Sigmoid colon (tissue), 7 donors: Measurements from ENCODE around the gene GDF9. TPM values are rescaled to one million over a fixed set of nuclear protein-coding genes. Genes with fewer than 3 reads are reported as not detected.

ENCODE experiments used
- DNase-seq: peaks from one replicate; pipeline ENCODE4 v3.0.0-alpha.2; 2019
- H3K27ac ChIP-seq, 4 donors: fragments of 200-600 bp; sonication (generic); one replicate each; pipeline ENCODE4 v1.5.1; 2016 to 2019; ENCODE audit warnings: mild to moderate bottlenecking in 1 of 4
- H3K27me3 ChIP-seq, 3 donors: fragments of 200-600 bp; sonication (generic); one replicate each; pipeline ENCODE4 v1.5.1; 2019; ENCODE audit warnings: mild to moderate bottlenecking in 1 of 3
- H3K36me3 ChIP-seq, 4 donors: fragments of 200-600 bp; sonication (generic); one replicate each; pipeline ENCODE4 v1.5.1; 2016 to 2019
- H3K4me1 ChIP-seq, 4 donors: fragments of 200-600 bp; sonication (generic); one replicate each; pipeline ENCODE4 v1.5.1; 2017 to 2019
- H3K4me3 ChIP-seq, 4 donors: fragments of 200-600 bp; sonication (generic); one replicate each; pipeline ENCODE4 v1.5.1; 2017 to 2019; ENCODE audit warnings: mild to moderate bottlenecking in 2 of 4, moderate library complexity in 1 of 4
- H3K9me3 ChIP-seq, 4 donors: fragments of 200-600 bp in 3 of 4; sonication (generic) in 3 of 4; one replicate each; pipeline versions ENCODE4 v1.5.1 to v1.6.1; 2013 to 2019
- EP300 ChIP-seq, 4 donors: sonication (generic); formaldehyde crosslinking; IDR thresholded peaks; one replicate each; pipeline ENCODE4 v1.6.1; 2017; ENCODE audit warnings: antibody characterized with exemption in 4 of 4
- POLR2A ChIP-seq, 2 donors: fragments of 450-650 bp; IDR thresholded peaks; one replicate each; pipeline ENCODE4 v1.6.1; 2016; ENCODE audit warnings: antibody characterized with exemption in 2 of 2, mild to moderate bottlenecking in 2 of 2, moderate library complexity in 2 of 2
- POLR2AphosphoS5 ChIP-seq, 4 donors: sonication (generic); formaldehyde crosslinking; IDR thresholded peaks; one replicate each; pipeline ENCODE4 v1.6.1; 2017; ENCODE audit warnings: antibody characterized with exemption in 4 of 4
- WGBS, 2 donors: extraction: QIAGEN DNeasy Blood & Tissue Kit; methylation state at CpG; one replicate each; pipeline ENCODE4 v1.1.7; 2013; 5-methylcytosine and 5-hydroxymethylcytosine counted together
- intact Hi-C: fragments of 100-400 bp; cut with DNase I; formaldehyde crosslinking; loops from one replicate; pipeline ENCODE4 v1.15.1; 2023
- polyA plus RNA-seq, 3 donors: library from polyadenylated mRNA; stranded (reverse); fragments of 200-250 nt; gene quantifications; one replicate each; pipeline ENCODE4 v1.2.3, GENCODE V29; 2013
- total RNA-seq, 4 donors: library from RNA; depleted of rRNA; stranded (reverse); fragments of >200 nt; gene quantifications; one replicate each; pipeline ENCODE4 v1.1.0, GENCODE V29; 2016
- TF ChIP-seq, protein P1 (sequence below), 4 experiments: fragments of 450-650 bp in 3 of 4; fragments of 200-600 bp in 1 of 4; IDR thresholded peaks; one replicate each; pipeline ENCODE4 v1.5.1; 2016 to 2019; ENCODE audit warnings: antibody characterized with exemption in 4 of 4, mild to moderate bottlenecking in 3 of 4, moderate library complexity in 2 of 4
- donor health status: healthy with polysubstance abuse.
- donor health status: Bipolar disorder and iron deficiency.
- donor health status: healthy.

GDF9 gene, protein sequence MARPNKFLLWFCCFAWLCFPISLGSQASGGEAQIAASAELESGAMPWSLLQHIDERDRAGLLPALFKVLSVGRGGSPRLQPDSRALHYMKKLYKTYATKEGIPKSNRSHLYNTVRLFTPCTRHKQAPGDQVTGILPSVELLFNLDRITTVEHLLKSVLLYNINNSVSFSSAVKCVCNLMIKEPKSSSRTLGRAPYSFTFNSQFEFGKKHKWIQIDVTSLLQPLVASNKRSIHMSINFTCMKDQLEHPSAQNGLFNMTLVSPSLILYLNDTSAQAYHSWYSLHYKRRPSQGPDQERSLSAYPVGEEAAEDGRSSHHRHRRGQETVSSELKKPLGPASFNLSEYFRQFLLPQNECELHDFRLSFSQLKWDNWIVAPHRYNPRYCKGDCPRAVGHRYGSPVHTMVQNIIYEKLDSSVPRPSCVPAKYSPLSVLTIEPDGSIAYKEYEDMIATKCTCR
- total RNA-seq, result 1 to 10 TPM in 1 of 4 donors, under 1 TPM in 2, not detected in 1; 0.33 to 1.8 (median 0.55) TPM
- polyA plus RNA-seq, result under 1 TPM in 1 of 3 donors, not detected in 2; 0.22 TPM

DNA sequence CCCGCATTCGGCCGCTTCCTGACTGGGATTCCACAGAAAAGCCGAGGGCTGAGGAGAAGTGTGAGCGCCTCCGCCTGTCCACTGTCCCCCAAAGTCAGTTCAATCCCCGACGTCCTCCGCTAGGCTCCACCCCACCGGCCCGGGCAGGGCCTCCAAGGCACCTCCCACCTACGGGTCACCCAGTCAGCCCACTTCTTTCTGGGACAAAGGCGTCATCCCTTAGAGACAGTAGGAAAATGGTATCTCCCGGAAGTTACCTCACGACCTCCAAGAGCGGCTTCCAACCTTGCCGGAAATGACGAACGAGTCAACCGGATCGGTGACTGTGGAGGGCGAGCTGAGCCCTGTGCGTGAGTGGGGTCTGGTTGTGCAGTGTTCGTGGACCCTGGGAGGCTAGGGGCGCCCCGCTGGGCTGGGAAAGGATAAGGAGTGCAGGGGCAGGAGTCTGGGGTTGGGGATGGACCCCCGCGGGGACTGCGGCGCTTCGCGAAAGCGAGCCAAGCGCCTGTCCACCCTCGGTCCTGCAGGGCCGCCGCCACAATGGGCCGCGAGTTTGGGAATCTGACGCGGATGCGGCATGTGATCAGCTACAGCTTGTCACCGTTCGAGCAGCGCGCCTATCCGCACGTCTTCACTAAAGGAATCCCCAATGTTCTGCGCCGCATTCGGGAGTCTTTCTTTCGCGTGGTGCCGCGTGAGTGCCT is at the start of gene GDF9, which contains the start of gene UQCRQ:
TSS of gene GDF9 (minus strand) at position 128 of the 704 bp plus-strand sequence. CDS start 1,936 bp downstream, outside the sequence.
TSS of gene UQCRQ (plus strand) at position 301 of the 704 bp plus-strand sequence. CDS start at position 541, 240 bp downstream.
- WGBS, 2 donors, result 0% methylated on average over 55 of the region's 55 CpGs
- H3K27me3 ChIP-seq, result no peaks in the 10 kb centered on the region
- peak within 1 kb of the TSS; percentile 90 to 93 (median 92) for H3K27ac ChIP-seq
- peaks cover 0 to 22% (median 20%) of the 10 kb centered on the region in 4 donors for H3K4me1 ChIP-seq
- TF ChIP-seq POLR2AphosphoS5 (IDR thresholded peaks at IDR 0.05), result peak; percentile 97 to 98 (median 98)
- TF ChIP-seq, protein P1, sequence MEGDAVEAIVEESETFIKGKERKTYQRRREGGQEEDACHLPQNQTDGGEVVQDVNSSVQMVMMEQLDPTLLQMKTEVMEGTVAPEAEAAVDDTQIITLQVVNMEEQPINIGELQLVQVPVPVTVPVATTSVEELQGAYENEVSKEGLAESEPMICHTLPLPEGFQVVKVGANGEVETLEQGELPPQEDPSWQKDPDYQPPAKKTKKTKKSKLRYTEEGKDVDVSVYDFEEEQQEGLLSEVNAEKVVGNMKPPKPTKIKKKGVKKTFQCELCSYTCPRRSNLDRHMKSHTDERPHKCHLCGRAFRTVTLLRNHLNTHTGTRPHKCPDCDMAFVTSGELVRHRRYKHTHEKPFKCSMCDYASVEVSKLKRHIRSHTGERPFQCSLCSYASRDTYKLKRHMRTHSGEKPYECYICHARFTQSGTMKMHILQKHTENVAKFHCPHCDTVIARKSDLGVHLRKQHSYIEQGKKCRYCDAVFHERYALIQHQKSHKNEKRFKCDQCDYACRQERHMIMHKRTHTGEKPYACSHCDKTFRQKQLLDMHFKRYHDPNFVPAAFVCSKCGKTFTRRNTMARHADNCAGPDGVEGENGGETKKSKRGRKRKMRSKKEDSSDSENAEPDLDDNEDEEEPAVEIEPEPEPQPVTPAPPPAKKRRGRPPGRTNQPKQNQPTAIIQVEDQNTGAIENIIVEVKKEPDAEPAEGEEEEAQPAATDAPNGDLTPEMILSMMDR (IDR thresholded peaks at IDR 0.05), result no peak
- peak; percentile 92 to 95 for TF ChIP-seq POLR2A (IDR thresholded peaks at IDR 0.05)
- peak in 1 of 4 donors; percentile 60 for TF ChIP-seq EP300 (IDR thresholded peaks at IDR 0.05)
- H3K4me3 ChIP-seq, result peak within 1 kb of the TSS; percentile 68 to 80 (median 78)
- intact Hi-C loops, result loop anchor here (2.0 to 10.0 kb wide), 4 partner anchors 36 to 309 kb away; partner anchors contain the start of genes AFF4, HSPA4, RAD50 and SHROOM1
- peak; percentile 98 for DNase-seq
- H3K36me3 ChIP-seq, result peaks cover 0 to 32% (median 10%) of the 10 kb centered on the region in 4 donors
- H3K9me3 ChIP-seq, result no peaks in the 10 kb centered on the region

DNA sequence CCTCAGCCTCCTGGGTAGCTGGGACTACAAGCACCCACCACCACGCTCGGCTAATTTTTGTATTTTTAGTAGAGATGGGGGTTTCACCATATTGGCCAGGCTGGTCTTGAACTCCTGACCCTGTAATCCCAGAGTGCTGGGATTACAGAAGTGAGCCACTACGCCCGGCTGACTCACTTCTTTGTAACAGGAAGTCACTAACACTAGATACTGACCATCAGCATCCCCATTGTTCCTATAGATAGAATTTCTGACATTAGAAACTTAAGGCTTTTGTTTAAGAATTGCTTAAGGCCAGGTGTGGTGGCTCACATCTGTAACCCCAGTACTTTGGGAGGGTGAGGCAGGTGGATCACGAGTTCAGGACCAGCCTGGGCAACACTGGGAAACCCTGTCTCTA is 49.4 kb upstream of the GDF9 start:
- intact Hi-C loops, result no loop called here
- Histone ChIP-seq H3K4me3 (no peak overlapping the region), H3K4me1 (no peaks in the 10 kb centered on the region), H3K9me3 (no peaks in the 10 kb centered on the region), H3K27me3 (no peaks in the 10 kb centered on the region), H3K27ac (no peak overlapping the region), H3K36me3 (peaks cover 5 to 51% (median 12%) of the 10 kb centered on the region in 4 donors)
- 91 to 92% methylated on average over 5 of the region's 5 CpGs for WGBS, 2 donors
- TF ChIP-seq EP300 (IDR thresholded peaks at IDR 0.05), result no peak
- TF ChIP-seq, protein P1 (IDR thresholded peaks at IDR 0.05), result no peak
- no peak for TF ChIP-seq POLR2A (IDR thresholded peaks at IDR 0.05)
- TF ChIP-seq POLR2AphosphoS5 (IDR thresholded peaks at IDR 0.05), result no peak
- DNase-seq, result no peak

DNA sequence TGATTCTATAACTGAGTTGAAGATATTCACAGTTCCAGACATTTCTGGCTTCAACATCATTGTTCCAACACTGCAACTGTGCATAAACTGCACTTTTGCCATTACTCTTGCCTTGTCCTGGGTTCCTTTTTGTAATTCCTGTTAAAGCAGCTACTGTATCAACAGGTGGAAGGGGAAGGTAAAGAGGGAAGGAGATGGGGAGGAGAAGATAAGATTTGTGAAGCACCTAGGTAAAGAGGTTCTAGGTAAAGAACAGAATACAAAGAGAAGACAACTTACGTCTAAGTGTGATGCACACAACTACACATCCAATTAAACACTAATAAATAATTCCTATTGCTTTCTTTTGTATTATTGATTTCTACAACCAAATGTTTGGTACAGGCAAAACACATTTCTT is 43.4 kb upstream of the GDF9 start:
- Histone ChIP-seq H3K9me3 (no peaks in the 10 kb centered on the region), H3K27me3 (no peaks in the 10 kb centered on the region), H3K4me3 (no peak overlapping the region), H3K36me3 (peaks cover 5 to 23% (median 12%) of the 10 kb centered on the region in 4 donors), H3K27ac (no peak overlapping the region), H3K4me1 (peaks cover 0 to 4% (median 2%) of the 10 kb centered on the region in 4 donors)
- no peak for DNase-seq
- intact Hi-C loops, result no loop called here
- TF ChIP-seq, protein P1 (IDR thresholded peaks at IDR 0.05), result no peak
- TF ChIP-seq POLR2AphosphoS5 (IDR thresholded peaks at IDR 0.05) (no peak), POLR2A (IDR thresholded peaks at IDR 0.05) (no peak), EP300 (IDR thresholded peaks at IDR 0.05) (no peak)
- WGBS, 2 donors, result 89 to 93% methylated on average over 1 of the region's 1 CpG

- H3K27me3 ChIP-seq, result no peaks in the 10 kb centered on the region
- H3K36me3 ChIP-seq, result peaks cover 0 to 9% (median 2%) of the 10 kb centered on the region in 4 donors
- H3K27ac ChIP-seq, result no peak overlapping the region
- no peak overlapping the region for H3K4me3 ChIP-seq
- peaks cover 0 to 4% (median 2%) of the 10 kb centered on the region in 4 donors for H3K4me1 ChIP-seq
- intact Hi-C loops, result no loop called here
- 96 to 98% methylated on average over 2 of the region's 2 CpGs for WGBS, 2 donors
- DNase-seq, result no peak
- no peak for TF ChIP-seq EP300 (IDR thresholded peaks at IDR 0.05)
- no peak for TF ChIP-seq POLR2AphosphoS5 (IDR thresholded peaks at IDR 0.05)
- TF ChIP-seq, protein P1 (IDR thresholded peaks at IDR 0.05), result no peak
- no peak for TF ChIP-seq POLR2A (IDR thresholded peaks at IDR 0.05)
- H3K9me3 ChIP-seq, result no peaks in the 10 kb centered on the region
Measured at GRCh38 chr5:132907161-132907560, 40.9 kb upstream of the GDF9 start.
